K562 (cell line): Measurements from ENCODE around the gene CSTF1. TPM values are rescaled to one million over a fixed set of nuclear protein-coding genes. Genes with fewer than 3 reads are reported as not detected.

ENCODE experiments used
- ATAC-seq: fragments of 200-7000 bp; cut with Tn5 transposase; 3 replicates; pipeline ENCODE4 v1.9.1; 2020; ENCODE audit warnings: moderate library complexity
- BruUV-seq: library from RNA; stranded (reverse); fragments of 400-500 nt; replicated peaks from 2 replicates; lab custom pipeline; 2021; lab: Mats Ljungman, UMichigan
- CTCF ChIA-PET: fragments of 300-600 bp; formaldehyde crosslinking; extraction: SDS; loops from one replicate; lab custom pipeline; 2021; ENCODE audit warnings: low intra/inter-chr PET ratio; lab: Yijun Ruan, JAX
- POLR2A ChIA-PET: fragments of 300-600, 350-650 bp; sonication (Branson Sonifier 250); formaldehyde crosslinking; extraction: SDS; loops from one replicate; lab custom pipeline; 2021; ENCODE audit warnings: antibody characterized with exemption, inconsistent platforms; lab: Yijun Ruan, JAX
- DNase-seq, 4 experiments: peaks; one replicate each; pipeline versions ENCODE4 v3.0.0 to v3.0.0-alpha.2; 2011 to 2018; ENCODE audit warnings: low spot score in 3 of 4, mixed read lengths in 3 of 4; ENCODE audit errors: extremely low read depth in 1 of 4
- FAIRE-seq: peaks from 2 replicates; lab custom pipeline; 2011; peaks lifted over from hg19 to GRCh38; lab: Jason Lieb, UNC
- H2AFZ ChIP-seq: 2 replicates; pipeline ENCODE4 v1.6.0; 2011; ENCODE audit warnings: low read depth, low read length, control low read depth, inconsistent platforms
- H3K27ac ChIP-seq: fragments of 200-600 bp; 3 replicates; pipeline ENCODE4 v1.8.0; 2011; ENCODE audit warnings: low read depth, mild to moderate bottlenecking, control low read depth, inconsistent platforms, low read length, moderate library complexity, mixed read lengths; ENCODE audit errors: extremely low read depth
- H3K27me3 ChIP-seq, 2 experiments: fragments of 300-600 bp in 1 of 2; 2 replicates in 1 of 2; 3 replicates in 1 of 2; pipeline versions ENCODE4 v1.6.0 to v1.8.0; 2011; ENCODE audit warnings: inconsistent platforms in 2 of 2, low read length in 2 of 2, mild to moderate bottlenecking in 1 of 2, mixed read lengths in 1 of 2, moderate library complexity in 1 of 2; ENCODE audit not compliant: control insufficient read depth in 2 of 2, insufficient read depth in 2 of 2
- H3K36me3 ChIP-seq: fragments of 300-600 bp; 3 replicates; pipeline ENCODE4 v1.8.0; 2011; ENCODE audit warnings: mild to moderate bottlenecking, low read length, inconsistent platforms; ENCODE audit not compliant: control insufficient read depth, insufficient read depth
- H3K4me1 ChIP-seq, 2 experiments: fragments of 200-600 bp in 1 of 2; replicated peaks in 1 of 2; 2 replicates in 1 of 2; 3 replicates in 1 of 2; pipeline versions ENCODE4 v1.5.1 to v1.8.0; 2011; ENCODE audit warnings: inconsistent platforms in 2 of 2, low read length in 2 of 2, mild to moderate bottlenecking in 1 of 2, mixed read lengths in 1 of 2, moderate library complexity in 1 of 2; ENCODE audit not compliant: control insufficient read depth in 2 of 2, insufficient read depth in 2 of 2
- H3K4me2 ChIP-seq: 2 replicates; pipeline ENCODE4 v1.6.1; 2011; ENCODE audit warnings: low read length, control low read depth, inconsistent platforms, mixed read lengths; ENCODE audit not compliant: insufficient read depth
- H3K4me3 ChIP-seq: fragments of 200-600 bp; sonication (generic), shearing (Covaris generic); 2 replicates; pipeline ENCODE4 v1.5.1; 2016; ENCODE audit warnings: control low read depth, inconsistent platforms
- H3K79me2 ChIP-seq: fragments of 200-600 bp; 3 replicates; pipeline ENCODE4 v1.8.0; 2011; ENCODE audit warnings: low read length, inconsistent platforms; ENCODE audit not compliant: control insufficient read depth, insufficient read depth
- H3K9ac ChIP-seq, 2 experiments: 2 replicates each; pipeline versions ENCODE4 v1.6.0 to v1.6.1; 2011; ENCODE audit warnings: low read depth in 2 of 2, low read length in 2 of 2, control low read depth in 1 of 2, inconsistent platforms in 1 of 2, mild to moderate bottlenecking in 1 of 2, mixed read lengths in 1 of 2; ENCODE audit not compliant: insufficient read depth in 1 of 2
- H3K9me1 ChIP-seq: one replicate; pipeline ENCODE4 v1.6.0; 2011; ENCODE audit warnings: inconsistent platforms, mild to moderate bottlenecking, low read length, moderate library complexity; ENCODE audit not compliant: control insufficient read depth, insufficient read depth
- H3K9me3 ChIP-seq: replicated peaks from 2 replicates; pipeline ENCODE4 v1.5.1; 2011; ENCODE audit warnings: low read depth, low read length, inconsistent platforms; ENCODE audit not compliant: control insufficient read depth, insufficient read depth
- H4K20me1 ChIP-seq: replicated peaks from 2 replicates; pipeline ENCODE4 v1.6.1; 2011; ENCODE audit warnings: low read length, inconsistent platforms, mixed read lengths; ENCODE audit not compliant: control insufficient read depth, insufficient read depth
- BRF1 ChIP-seq: IDR thresholded peaks from 3 replicates; pipeline ENCODE4 v1.6.1; 2011; ENCODE audit warnings: borderline replicate concordance, mild to moderate bottlenecking; ENCODE audit not compliant: insufficient read length; ENCODE audit errors: extremely low read depth
- CBX8 ChIP-seq: fragments of 200-600 bp; sonication (generic); IDR thresholded peaks from 2 replicates; pipeline ENCODE4 v1.6.1; 2012; ENCODE audit warnings: borderline replicate concordance, mixed run types, low read depth, mild to moderate bottlenecking, moderate library complexity, mixed read lengths, low read length, control low read depth, inconsistent platforms; ENCODE audit not compliant: poor library complexity, severe bottlenecking; ENCODE audit errors: extremely low read depth
- COPS2 ChIP-seq: fragments of 450-650 bp; conservative IDR thresholded peaks from 2 replicates; pipeline ENCODE4 v1.6.1; 2016; ENCODE audit warnings: mild to moderate bottlenecking, moderate library complexity
- CREB5 ChIP-seq: fragments of 250-450 bp; sonication (Bioruptor Pico); IDR thresholded peaks from 2 replicates; pipeline ENCODE4 v1.5.0; 2020; ENCODE audit warnings: mild to moderate bottlenecking
- FUS ChIP-seq: fragments of 200-400 bp; formaldehyde crosslinking; optimal IDR thresholded peaks from 2 replicates; pipeline ENCODE3; 2017; ENCODE audit warnings: low read depth, low read length
- MAFF ChIP-seq: IDR thresholded peaks from 2 replicates; pipeline ENCODE4 v1.6.1; 2012; ENCODE audit warnings: low read length, improper control_type of control experiment
- MTA1 ChIP-seq: fragments of 450-650 bp; IDR thresholded peaks from 2 replicates; pipeline ENCODE4 v1.6.1; 2017; ENCODE audit warnings: borderline replicate concordance
- MYBL2 ChIP-seq, 2 experiments: fragments of 450-650 bp in 1 of 2; sonication (generic) in 1 of 2; formaldehyde crosslinking in 1 of 2; IDR thresholded peaks; 2 replicates each; pipeline versions ENCODE4 v1.6.1 to v1.8.1; 2017 to 2022; ENCODE audit warnings: borderline replicate concordance in 1 of 2, inconsistent platforms in 1 of 2, low read depth in 1 of 2, mild to moderate bottlenecking in 1 of 2, missing genetic modification reagents in 1 of 2, moderate library complexity in 1 of 2
- NFE2 ChIP-seq: IDR thresholded peaks from 2 replicates; pipeline ENCODE4 v1.6.1; 2014; ENCODE audit warnings: antibody characterized with exemption, low read depth
- NFE2L1 ChIP-seq: fragments of 450-650 bp; IDR thresholded peaks from 2 replicates; pipeline ENCODE4 v1.6.1; 2016; ENCODE audit warnings: missing genetic modification characterization, low read depth, mild to moderate bottlenecking, missing compliant biosample characterization, moderate library complexity, borderline replicate concordance
- NR3C1 ChIP-seq: sonication (generic); formaldehyde crosslinking; IDR thresholded peaks from 2 replicates; pipeline ENCODE4 v1.8.1; 2022; ENCODE audit warnings: missing genetic modification reagents
- SAFB2 ChIP-seq: fragments of 200-400 bp; formaldehyde crosslinking; IDR thresholded peaks from 2 replicates; pipeline ENCODE4 v1.6.1; 2018; ENCODE audit warnings: borderline replicate concordance, low read length, low read depth, moderate library complexity; ENCODE audit not compliant: severe bottlenecking
- SIRT6 ChIP-seq: IDR thresholded peaks from one replicate; pipeline ENCODE4 v1.6.1; 2012; ENCODE audit warnings: low read depth, mild to moderate bottlenecking, control low read depth, inconsistent platforms, low read length, moderate library complexity
- ZFP36 ChIP-seq: fragments of 150-350 bp; IDR thresholded peaks from 2 replicates; pipeline ENCODE4 v1.6.1; 2018; ENCODE audit warnings: low read length, low read depth; ENCODE audit not compliant: partially characterized antibody
- ZNF316 ChIP-seq: fragments of 450-650 bp; IDR thresholded peaks from 2 replicates; pipeline ENCODE4 v1.6.1; 2016
- ZNF347 ChIP-seq: fragments of 450-650 bp; formaldehyde crosslinking; IDR thresholded peaks from 2 replicates; pipeline ENCODE4 v1.4.0; 2020; ENCODE audit warnings: low read depth, mild to moderate bottlenecking, moderate library complexity
- WGBS: fragments of 100-300 bp; shearing (Covaris generic); methylation state at CpG from one replicate; pipeline ENCODE4 v1.1.6; 2016; ENCODE audit warnings: low coverage, mixed read lengths; ENCODE audit not compliant: insufficient coverage; ENCODE audit errors: missing lambda C conversion rate; 5-methylcytosine and 5-hydroxymethylcytosine counted together
- in situ Hi-C: fragments of 300-500 bp; cut with MboI; formaldehyde crosslinking; loops from 4 replicates; pipeline ENCODE4 v1.15.0; 2018; ENCODE audit warnings: inconsistent platforms, mixed read lengths
- intact Hi-C: fragments of 100-400 bp; cut with micrococcal nuclease; formaldehyde crosslinking; loops from 2 replicates; pipeline ENCODE4 v1.14.2; 2022
- polyA plus RNA-seq, 8 experiments: library from polyadenylated mRNA; depleted of rRNA in 4 of 8; stranded (reverse) in 5 of 8; unstranded in 3 of 8; fragments of >200 nt; fragmentation: Nextera tagmentation in 2 of 8; fragmentation: Illumina TruSeq in 1 of 8; extraction: Ambion mirVana in 2 of 8; extraction: Trizol in 1 of 8; gene quantifications; 2 replicates each; pipeline versions ENCODE4 v1.2.1 to v1.2.3, GENCODE V29; 2011 to 2014; ENCODE audit warnings: inconsistent platforms in 1 of 8, missing spikeins in 1 of 8
- total RNA-seq, 7 experiments: library from RNA; depleted of rRNA in 6 of 7; stranded (reverse); fragments of >200 nt in 6 of 7; fragmentation: Illumina TruSeq in 2 of 7; extraction: Trizol in 2 of 7; gene quantifications; 2 replicates each; pipeline versions ENCODE4 v1.2.1 to v1.2.3, GENCODE V29; 2011 to 2021; ENCODE audit warnings: low replicate concordance in 1 of 7
- TF ChIP-seq, protein P1 (sequence below): fragments of 250-450 bp; sonication (Bioruptor Pico); IDR thresholded peaks from 2 replicates; pipeline ENCODE4 v1.8.0; 2022; ENCODE audit warnings: inconsistent platforms, mild to moderate bottlenecking, moderate library complexity, borderline replicate concordance
- TF ChIP-seq, protein P2 (sequence below): fragments of 450-650 bp; IDR thresholded peaks from 2 replicates; pipeline ENCODE4 v1.6.1; 2018; ENCODE audit warnings: mild to moderate bottlenecking, low read depth; ENCODE audit not compliant: partially characterized antibody

The CSTF1 gene
- total and polyA plus RNA-seq, 9 of the 15 experiments (the other 6 are each of a cell fraction or from before 2014, with no cell fraction given) = 30.8 to 110 (median 53.4) TPM

DNA sequence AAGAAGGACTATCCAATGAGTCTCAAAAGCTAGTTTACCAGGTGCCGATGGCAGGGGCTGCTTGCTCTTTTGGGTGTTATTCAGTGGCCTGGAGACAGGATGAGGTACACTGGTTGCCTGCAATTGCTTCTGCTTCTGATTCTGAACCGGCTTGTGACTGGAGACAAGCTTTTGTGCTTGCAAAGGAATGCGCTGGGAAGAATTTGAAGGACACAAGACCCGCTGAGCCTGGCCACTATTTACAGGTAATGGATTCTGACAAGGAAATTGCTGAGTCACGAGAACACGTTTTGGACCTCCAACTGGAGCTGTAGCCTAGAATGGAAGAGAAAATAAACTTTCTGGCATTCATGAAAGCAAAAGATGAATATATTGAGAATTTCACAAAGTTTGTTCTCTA, 6.2 kb upstream of the CSTF1 start:
- intact Hi-C loops (no loop called here), in situ Hi-C loops (no loop called here)
- H3K27ac ChIP-seq = no peak overlapping the region; the same call in 1 of the 3 replicates
- no peak overlapping the region for H3K4me3 ChIP-seq
- no peaks in the 10 kb centered on the region for H3K9me3 ChIP-seq
- 78% methylated on average over 6 of the region's 6 CpGs for WGBS
- H3K9ac ChIP-seq = no peak overlapping the region
- no peaks in the 10 kb centered on the region for H3K27me3 ChIP-seq
- H3K36me3 ChIP-seq = peaks cover 93% of the 10 kb centered on the region
- no TSS peak for BruUV-seq
- H3K79me2 ChIP-seq = peaks cover 92% of the 10 kb centered on the region
- peaks cover 0 to 23% of the 10 kb centered on the region in 2 experiments; a peak in 2 of 5 replicates for H3K4me1 ChIP-seq
- H3K4me2 ChIP-seq = no peak overlapping the region
- ATAC-seq (no peak), DNase-seq (no peak), FAIRE-seq (peak; percentile 61)
- CTCF ChIA-PET = no interaction called here
- no peak overlapping the region for H2AFZ ChIP-seq
- peaks cover 3% of the 10 kb centered on the region for H3K9me1 ChIP-seq
- no peaks in the 10 kb centered on the region for H4K20me1 ChIP-seq
- POLR2A ChIA-PET = interaction anchor here (0.6 to 1.2 kb wide), 2 partner anchors 27 to 1246 kb away, joined by 3 read pairs; partner anchors contain the start of gene FAM210B
- TF ChIP-seq SAFB2 = no peak
- TF ChIP-seq FUS = no peak
- TF ChIP-seq SIRT6 = no peak
- no peak for TF ChIP-seq CREB5 (CRISPR knock-in tag)
- TF ChIP-seq ZFP36 = no peak
- peak; percentile 77 for TF ChIP-seq NFE2
- TF ChIP-seq, protein P1, sequence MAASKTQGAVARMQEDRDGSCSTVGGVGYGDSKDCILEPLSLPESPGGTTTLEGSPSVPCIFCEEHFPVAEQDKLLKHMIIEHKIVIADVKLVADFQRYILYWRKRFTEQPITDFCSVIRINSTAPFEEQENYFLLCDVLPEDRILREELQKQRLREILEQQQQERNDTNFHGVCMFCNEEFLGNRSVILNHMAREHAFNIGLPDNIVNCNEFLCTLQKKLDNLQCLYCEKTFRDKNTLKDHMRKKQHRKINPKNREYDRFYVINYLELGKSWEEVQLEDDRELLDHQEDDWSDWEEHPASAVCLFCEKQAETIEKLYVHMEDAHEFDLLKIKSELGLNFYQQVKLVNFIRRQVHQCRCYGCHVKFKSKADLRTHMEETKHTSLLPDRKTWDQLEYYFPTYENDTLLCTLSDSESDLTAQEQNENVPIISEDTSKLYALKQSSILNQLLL (CRISPR knock-in tag) = no peak
- TF ChIP-seq, protein P2, sequence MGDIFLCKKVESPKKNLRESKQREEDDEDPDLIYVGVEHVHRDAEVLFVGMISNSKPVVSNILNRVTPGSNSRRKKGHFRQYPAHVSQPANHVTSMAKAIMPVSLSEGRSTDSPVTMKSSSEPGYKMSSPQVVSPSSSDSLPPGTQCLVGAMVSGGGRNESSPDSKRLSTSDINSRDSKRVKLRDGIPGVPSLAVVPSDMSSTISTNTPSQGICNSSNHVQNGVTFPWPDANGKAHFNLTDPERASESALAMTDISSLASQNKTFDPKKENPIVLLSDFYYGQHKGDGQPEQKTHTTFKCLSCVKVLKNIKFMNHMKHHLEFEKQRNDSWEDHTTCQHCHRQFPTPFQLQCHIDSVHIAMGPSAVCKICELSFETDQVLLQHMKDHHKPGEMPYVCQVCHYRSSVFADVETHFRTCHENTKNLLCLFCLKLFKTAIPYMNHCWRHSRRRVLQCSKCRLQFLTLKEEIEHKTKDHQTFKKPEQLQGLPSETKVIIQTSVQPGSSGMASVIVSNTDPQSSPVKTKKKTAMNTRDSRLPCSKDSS = no peak
- no peak for TF ChIP-seq MTA1
- TF ChIP-seq MYBL2 (IDR thresholded peaks at IDR 0.05; ENCODE audit: low read depth) = no peak
- no peak for TF ChIP-seq MYBL2 (CRISPR knock-in tag; IDR thresholded peaks at IDR 0.05; ENCODE audit: borderline replicate concordance)
- no peak for TF ChIP-seq NR3C1 (CRISPR knock-in tag)
- TF ChIP-seq COPS2 = no peak
- TF ChIP-seq CBX8 = no peak
- peak; percentile 84 for TF ChIP-seq ZNF316
- peak; percentile 46; the same call in 1 of the 2 replicates for TF ChIP-seq NFE2L1 (tag)
- TF ChIP-seq BRF1 = no peak
- peak; percentile 60 for TF ChIP-seq MAFF
- TF ChIP-seq ZNF347 = no peak
